Panc1 (cell line): ENCODE data around the gene OSBPL5. TPM values are rescaled to one million over a fixed set of nuclear protein-coding genes. Genes with fewer than 3 reads are reported as not detected.

ENCODE experiments used
- ATAC-seq: fragments of 200-7000 bp; cut with Tn5 transposase; 2 replicates; pipeline ENCODE4 v1.9.1; 2020; ENCODE audit warnings: mild to moderate bottlenecking, moderate library complexity
- BruUV-seq: library from RNA; stranded (reverse); fragments of 400-500 nt; replicated peaks from 2 replicates; lab custom pipeline; 2021; lab: Mats Ljungman, UMichigan
- CTCF ChIA-PET: fragments of 300-600 bp; sonication (Branson Sonifier 250); formaldehyde crosslinking; loops from one replicate; lab custom pipeline; 2022; ENCODE audit warnings: antibody characterized with exemption; lab: Charles Lee
- POLR2A ChIA-PET: fragments of 300-600 bp; sonication (Branson Sonifier 250); formaldehyde crosslinking; loops from one replicate; lab custom pipeline; 2022; ENCODE audit warnings: antibody characterized with exemption; lab: Charles Lee
- DNase-seq: peaks from one replicate; pipeline ENCODE4 v3.0.0-alpha.2; 2010; ENCODE audit warnings: low read depth, low spot score
- H3K27ac ChIP-seq: 2 replicates; pipeline ENCODE4 v1.5.1; 2011; ENCODE audit warnings: mild to moderate bottlenecking, low read length, inconsistent platforms
- H3K27me3 ChIP-seq: fragments of 200-500 bp; sonication (Bioruptor generic); 2 replicates; pipeline ENCODE4 v1.6.0; 2014; ENCODE audit warnings: low read length, inconsistent platforms; ENCODE audit not compliant: control insufficient read depth, insufficient read depth
- H3K36me3 ChIP-seq: fragments of 200-500 bp; sonication (Bioruptor generic); 2 replicates; pipeline ENCODE4 v1.5.1; 2014; ENCODE audit warnings: inconsistent platforms, mild to moderate bottlenecking, low read length, moderate library complexity; ENCODE audit not compliant: control insufficient read depth, insufficient read depth
- H3K4me1 ChIP-seq: 2 replicates; pipeline ENCODE4 v1.5.1; 2011; ENCODE audit warnings: inconsistent platforms, mild to moderate bottlenecking, low read length, moderate library complexity; ENCODE audit not compliant: control insufficient read depth, insufficient read depth
- H3K4me3 ChIP-seq, 2 experiments: 2 replicates each; pipeline ENCODE4 v1.5.1; 2011 to 2012; ENCODE audit warnings: low read depth in 2 of 2, low read length in 2 of 2, mild to moderate bottlenecking in 2 of 2, inconsistent platforms in 1 of 2, moderate library complexity in 1 of 2
- H3K9me3 ChIP-seq: fragments of 200-500 bp; sonication (Bioruptor generic); 2 replicates; pipeline ENCODE4 v1.5.1; 2014; ENCODE audit warnings: low read depth, mild to moderate bottlenecking, inconsistent platforms, low read length, moderate library complexity; ENCODE audit not compliant: control insufficient read depth, insufficient read depth
- POLR2AphosphoS5 ChIP-seq: IDR thresholded peaks from 2 replicates; pipeline ENCODE4 v1.6.1; 2012; ENCODE audit warnings: mild to moderate bottlenecking, low read depth, low read length, moderate library complexity
- SIN3A ChIP-seq: IDR thresholded peaks from 2 replicates; pipeline ENCODE4 v1.6.1; 2012; ENCODE audit warnings: low read depth, mild to moderate bottlenecking, low read length, moderate library complexity, borderline replicate concordance; ENCODE audit not compliant: insufficient read depth
- TCF7L2 ChIP-seq: IDR thresholded peaks from 2 replicates; pipeline ENCODE4 v1.6.1; 2011; ENCODE audit warnings: mild to moderate bottlenecking, low read depth, low read length, inconsistent platforms
- in situ Hi-C: cut with HindIII; loops from 2 replicates; pipeline ENCODE4 v1.10.0; 2016; ENCODE audit warnings: low sequenced_read_pairs, low pct_unique_long_range_greater_than_20kb
- intact Hi-C: fragments of 100-400 bp; cut with micrococcal nuclease; formaldehyde crosslinking; loops from one replicate; pipeline ENCODE4 v1.10.0; 2022; ENCODE audit not compliant: unreplicated experiment
- total RNA-seq: library from RNA; stranded (reverse); gene quantifications from one replicate; pipeline ENCODE4 v1.2.1, GENCODE V29; 2021; ENCODE audit not compliant: unreplicated experiment
- TF ChIP-seq, protein P1 (sequence below), 2 experiments: IDR thresholded peaks; 2 replicates each; pipeline ENCODE4 v1.6.1; 2011 to 2012; ENCODE audit warnings: low read depth in 2 of 2, control low read depth in 1 of 2, low read length in 1 of 2, mild to moderate bottlenecking in 1 of 2, moderate library complexity in 1 of 2; ENCODE audit not compliant: insufficient read depth in 1 of 2
- TF ChIP-seq, protein P2 (sequence below): fragments of 450-650 bp; IDR thresholded peaks from 2 replicates; pipeline ENCODE4 v1.5.1; 2017; ENCODE audit warnings: mild to moderate bottlenecking

Gene OSBPL5
- total RNA-seq, 1 experiment from 2014 or later, result 20.2 TPM

DNA sequence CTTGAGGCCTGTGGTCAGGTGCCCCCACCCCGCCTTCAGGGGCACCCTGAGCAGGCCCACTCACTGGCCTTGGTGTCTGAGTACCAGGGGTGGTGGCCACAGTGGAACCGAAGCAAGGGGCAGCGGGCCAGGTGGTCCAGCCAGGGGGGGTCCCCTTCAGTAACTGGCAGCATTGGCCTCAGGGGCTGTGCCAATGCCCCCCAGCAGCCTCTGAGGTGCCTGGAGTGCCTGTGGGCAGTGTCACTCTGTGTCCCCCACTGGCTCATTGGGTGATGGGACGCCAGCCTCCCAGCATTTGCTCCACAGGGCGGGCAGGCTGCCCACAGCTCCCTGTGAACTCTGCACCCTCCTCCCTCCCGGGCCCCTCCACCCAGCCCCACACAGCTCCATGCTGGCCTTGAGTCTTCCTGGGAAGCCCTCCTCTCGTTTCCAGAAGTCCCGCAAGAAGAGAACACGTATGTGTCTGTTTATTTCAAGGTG is 78.4 kb downstream of the OSBPL5 start:
- ChIA-PET CTCF (interaction anchor here (0.7 kb wide), 1 partner anchor 255 kb away, joined by 5 read pairs; no protein-coding TSS in a partner anchor), POLR2A (interaction anchor here (0.7 kb wide), 1 partner anchor 135 kb away, joined by 3 read pairs; no protein-coding TSS in a partner anchor)
- no peak for ATAC-seq
- Histone ChIP-seq H3K9me3 (no peaks in the 10 kb centered on the region), H3K27me3 (no peaks in the 10 kb centered on the region), H3K27ac (no peak overlapping the region), H3K4me3 (no peak overlapping the region), H3K36me3 (no peaks in the 10 kb centered on the region), H3K4me1 (peaks cover 6% of the 10 kb centered on the region; the same call in 1 of the 2 replicates)
- intact Hi-C loops, result no loop called here
- in situ Hi-C loops, result no loop called here
- no peak for DNase-seq
- TF ChIP-seq, protein P1, sequence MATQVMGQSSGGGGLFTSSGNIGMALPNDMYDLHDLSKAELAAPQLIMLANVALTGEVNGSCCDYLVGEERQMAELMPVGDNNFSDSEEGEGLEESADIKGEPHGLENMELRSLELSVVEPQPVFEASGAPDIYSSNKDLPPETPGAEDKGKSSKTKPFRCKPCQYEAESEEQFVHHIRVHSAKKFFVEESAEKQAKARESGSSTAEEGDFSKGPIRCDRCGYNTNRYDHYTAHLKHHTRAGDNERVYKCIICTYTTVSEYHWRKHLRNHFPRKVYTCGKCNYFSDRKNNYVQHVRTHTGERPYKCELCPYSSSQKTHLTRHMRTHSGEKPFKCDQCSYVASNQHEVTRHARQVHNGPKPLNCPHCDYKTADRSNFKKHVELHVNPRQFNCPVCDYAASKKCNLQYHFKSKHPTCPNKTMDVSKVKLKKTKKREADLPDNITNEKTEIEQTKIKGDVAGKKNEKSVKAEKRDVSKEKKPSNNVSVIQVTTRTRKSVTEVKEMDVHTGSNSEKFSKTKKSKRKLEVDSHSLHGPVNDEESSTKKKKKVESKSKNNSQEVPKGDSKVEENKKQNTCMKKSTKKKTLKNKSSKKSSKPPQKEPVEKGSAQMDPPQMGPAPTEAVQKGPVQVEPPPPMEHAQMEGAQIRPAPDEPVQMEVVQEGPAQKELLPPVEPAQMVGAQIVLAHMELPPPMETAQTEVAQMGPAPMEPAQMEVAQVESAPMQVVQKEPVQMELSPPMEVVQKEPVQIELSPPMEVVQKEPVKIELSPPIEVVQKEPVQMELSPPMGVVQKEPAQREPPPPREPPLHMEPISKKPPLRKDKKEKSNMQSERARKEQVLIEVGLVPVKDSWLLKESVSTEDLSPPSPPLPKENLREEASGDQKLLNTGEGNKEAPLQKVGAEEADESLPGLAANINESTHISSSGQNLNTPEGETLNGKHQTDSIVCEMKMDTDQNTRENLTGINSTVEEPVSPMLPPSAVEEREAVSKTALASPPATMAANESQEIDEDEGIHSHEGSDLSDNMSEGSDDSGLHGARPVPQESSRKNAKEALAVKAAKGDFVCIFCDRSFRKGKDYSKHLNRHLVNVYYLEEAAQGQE (IDR thresholded peaks at IDR 0.05; ENCODE audit: insufficient read depth in 1 of 2, low read depth in 2 of 2, low read length in 1 of 2), result no peak
- TF ChIP-seq, protein P2, sequence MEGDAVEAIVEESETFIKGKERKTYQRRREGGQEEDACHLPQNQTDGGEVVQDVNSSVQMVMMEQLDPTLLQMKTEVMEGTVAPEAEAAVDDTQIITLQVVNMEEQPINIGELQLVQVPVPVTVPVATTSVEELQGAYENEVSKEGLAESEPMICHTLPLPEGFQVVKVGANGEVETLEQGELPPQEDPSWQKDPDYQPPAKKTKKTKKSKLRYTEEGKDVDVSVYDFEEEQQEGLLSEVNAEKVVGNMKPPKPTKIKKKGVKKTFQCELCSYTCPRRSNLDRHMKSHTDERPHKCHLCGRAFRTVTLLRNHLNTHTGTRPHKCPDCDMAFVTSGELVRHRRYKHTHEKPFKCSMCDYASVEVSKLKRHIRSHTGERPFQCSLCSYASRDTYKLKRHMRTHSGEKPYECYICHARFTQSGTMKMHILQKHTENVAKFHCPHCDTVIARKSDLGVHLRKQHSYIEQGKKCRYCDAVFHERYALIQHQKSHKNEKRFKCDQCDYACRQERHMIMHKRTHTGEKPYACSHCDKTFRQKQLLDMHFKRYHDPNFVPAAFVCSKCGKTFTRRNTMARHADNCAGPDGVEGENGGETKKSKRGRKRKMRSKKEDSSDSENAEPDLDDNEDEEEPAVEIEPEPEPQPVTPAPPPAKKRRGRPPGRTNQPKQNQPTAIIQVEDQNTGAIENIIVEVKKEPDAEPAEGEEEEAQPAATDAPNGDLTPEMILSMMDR, result no peak
- TF ChIP-seq TCF7L2 (no peak), SIN3A (no peak), POLR2AphosphoS5 (no peak)
- BruUV-seq, result no TSS peak

DNA sequence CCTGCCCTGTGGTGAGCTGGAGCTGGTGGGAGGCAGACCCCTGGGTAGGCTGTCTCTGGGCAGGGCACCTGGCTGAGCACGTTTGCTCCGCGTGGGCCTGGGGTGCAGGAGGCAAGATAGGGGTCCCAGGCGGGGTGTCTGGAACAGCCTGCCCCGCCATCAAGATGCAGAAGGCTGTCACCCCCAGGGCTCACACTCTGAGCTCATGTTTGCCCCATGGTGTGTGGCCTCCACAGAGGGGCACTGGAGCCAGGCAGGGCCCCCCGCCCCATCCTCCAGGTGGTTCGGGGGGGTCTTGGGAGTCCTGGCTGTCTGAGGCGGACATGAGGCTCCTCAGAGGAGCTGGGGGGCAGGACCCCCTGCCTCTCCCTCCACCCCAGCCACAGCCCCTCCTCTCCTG is 79.0 kb downstream of the OSBPL5 start:
- in situ Hi-C loops, result no loop called here
- peaks cover 6% of the 10 kb centered on the region; the same call in 1 of the 2 replicates for H3K4me1 ChIP-seq
- H3K27me3 ChIP-seq, result no peaks in the 10 kb centered on the region
- H3K4me3 ChIP-seq, result no peak overlapping the region
- H3K27ac ChIP-seq, result no peak overlapping the region
- TF ChIP-seq, protein P1 (IDR thresholded peaks at IDR 0.05; ENCODE audit: insufficient read depth in 1 of 2, low read depth in 2 of 2, low read length in 1 of 2), result no peak
- POLR2A ChIA-PET, result no interaction called here
- DNase-seq, result no peak
- H3K9me3 ChIP-seq, result no peaks in the 10 kb centered on the region
- intact Hi-C loops, result no loop called here
- CTCF ChIA-PET, result interaction anchor here (0.7 to 1.2 kb wide), 2 partner anchors 49 to 255 kb away, joined by 4 to 5 read pairs; no protein-coding TSS in a partner anchor
- ATAC-seq, result no peak
- no TSS peak for BruUV-seq
- no peaks in the 10 kb centered on the region for H3K36me3 ChIP-seq
